GM21737 (cell line): Measurements from ENCODE around the gene AP2B1.
"Not testable (repeated sequence)": the region's sequence is repeated elsewhere in the genome, so short reads cannot be mapped to it uniquely, and the experiment has no call there.

Experiments
- ATAC-seq: cut with Tn5 transposase; IDR thresholded peaks from one replicate; pipeline ENCODE4 v1.9.1; 2021; ENCODE audit warnings: mild to moderate bottlenecking, moderate library complexity; ENCODE audit not compliant: unreplicated experiment

AP2B1 gene

DNA sequence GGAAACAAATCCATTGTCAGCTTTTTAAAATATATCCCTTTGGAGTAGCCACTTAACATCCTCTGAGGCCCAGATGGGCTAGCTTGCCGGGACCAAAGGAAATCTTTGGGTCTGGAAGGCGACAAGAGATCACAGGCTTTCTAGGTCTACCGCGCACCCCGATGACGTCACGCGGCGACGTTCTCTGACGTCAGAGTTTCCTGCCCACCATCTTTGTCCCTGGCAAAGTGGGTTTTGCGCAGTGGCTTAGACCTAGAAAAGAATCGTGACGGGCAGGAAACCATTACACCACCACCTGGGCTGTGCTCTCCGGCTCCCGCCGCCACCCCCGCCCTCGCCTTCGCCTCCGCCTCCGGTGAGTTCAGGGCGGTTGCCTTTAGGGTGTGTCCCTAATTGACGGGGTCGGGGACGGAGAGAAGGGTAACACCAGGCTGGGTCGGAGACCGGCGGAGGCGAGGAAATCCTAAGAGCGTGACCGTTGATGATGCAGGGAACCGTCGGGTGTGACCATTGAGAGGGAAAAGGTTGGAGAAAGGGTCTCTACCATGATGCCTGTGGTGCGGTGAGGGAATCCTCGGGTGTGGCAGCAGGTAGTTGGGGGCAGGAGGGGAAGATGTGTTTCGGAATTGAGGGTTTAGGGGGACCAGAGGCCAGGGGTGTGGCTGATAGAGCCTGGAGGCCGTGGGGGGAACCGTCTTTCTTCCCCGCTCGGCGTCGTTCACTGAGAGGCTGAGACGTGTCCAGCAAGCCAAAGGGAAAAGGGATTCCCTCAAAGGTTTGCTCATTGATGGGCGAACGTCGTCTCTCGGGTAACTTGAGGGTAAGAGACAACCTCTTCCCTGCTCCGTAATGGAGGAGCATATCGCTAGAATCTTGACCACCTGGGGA lies at the start of gene AP2B1:
Gene AP2B1 (plus strand): TSS at position 249 of the 888 bp plus-strand sequence. CDS start 6,709 bp downstream, outside the sequence.
- peak; percentile 74 for ATAC-seq

DNA sequence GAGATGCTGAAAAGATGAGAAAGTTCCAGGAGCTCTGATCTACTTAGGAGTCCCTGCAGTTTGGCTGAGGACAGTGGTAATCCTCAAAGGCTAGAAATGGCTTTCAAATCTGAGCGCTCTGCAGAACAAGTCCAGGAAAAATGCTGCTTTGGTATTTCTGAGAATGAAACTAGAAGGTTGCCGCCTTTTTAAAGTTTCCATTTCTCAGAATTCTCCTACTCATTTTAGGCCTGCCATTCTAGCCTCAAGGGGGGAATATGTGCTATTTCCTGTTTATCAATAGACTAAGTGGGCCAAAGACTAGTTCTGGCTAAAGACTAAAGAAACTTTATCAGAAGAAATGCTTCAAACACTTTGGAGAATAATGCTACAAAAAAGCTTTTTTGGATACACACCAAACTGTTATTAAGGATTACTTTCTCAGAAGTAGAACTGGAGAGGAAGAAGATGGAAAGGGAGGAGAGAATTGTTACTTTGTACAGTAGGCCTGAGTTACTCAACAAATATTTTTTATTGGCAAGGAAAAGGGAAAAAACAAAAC lies 49.5 kb upstream of the AP2B1 start, which contains the start of gene SLFN12L:
Gene SLFN12L (minus strand): TSS at position 78 of the 541 bp plus-strand sequence. CDS start 15,314 bp downstream, outside the sequence.
- no peak for ATAC-seq

DNA sequence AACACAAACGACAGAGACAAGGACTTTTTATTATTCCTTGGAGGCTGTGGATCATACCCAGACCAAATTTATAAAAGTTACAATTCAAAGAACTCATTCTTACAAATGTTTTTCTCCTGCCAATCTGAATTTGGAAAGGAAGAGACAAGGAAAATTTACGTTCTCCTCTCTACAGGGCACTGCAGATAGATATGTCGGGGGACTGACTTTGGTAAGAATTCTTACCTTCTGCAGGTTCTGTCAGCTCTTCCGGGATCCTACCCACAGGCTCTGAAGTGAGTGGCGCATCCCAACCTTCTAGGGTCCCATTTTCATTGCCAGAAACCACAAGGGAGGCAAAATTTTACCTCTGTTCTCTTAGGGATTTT lies 47.5 kb upstream of the AP2B1 start:
- no peak for ATAC-seq

DNA sequence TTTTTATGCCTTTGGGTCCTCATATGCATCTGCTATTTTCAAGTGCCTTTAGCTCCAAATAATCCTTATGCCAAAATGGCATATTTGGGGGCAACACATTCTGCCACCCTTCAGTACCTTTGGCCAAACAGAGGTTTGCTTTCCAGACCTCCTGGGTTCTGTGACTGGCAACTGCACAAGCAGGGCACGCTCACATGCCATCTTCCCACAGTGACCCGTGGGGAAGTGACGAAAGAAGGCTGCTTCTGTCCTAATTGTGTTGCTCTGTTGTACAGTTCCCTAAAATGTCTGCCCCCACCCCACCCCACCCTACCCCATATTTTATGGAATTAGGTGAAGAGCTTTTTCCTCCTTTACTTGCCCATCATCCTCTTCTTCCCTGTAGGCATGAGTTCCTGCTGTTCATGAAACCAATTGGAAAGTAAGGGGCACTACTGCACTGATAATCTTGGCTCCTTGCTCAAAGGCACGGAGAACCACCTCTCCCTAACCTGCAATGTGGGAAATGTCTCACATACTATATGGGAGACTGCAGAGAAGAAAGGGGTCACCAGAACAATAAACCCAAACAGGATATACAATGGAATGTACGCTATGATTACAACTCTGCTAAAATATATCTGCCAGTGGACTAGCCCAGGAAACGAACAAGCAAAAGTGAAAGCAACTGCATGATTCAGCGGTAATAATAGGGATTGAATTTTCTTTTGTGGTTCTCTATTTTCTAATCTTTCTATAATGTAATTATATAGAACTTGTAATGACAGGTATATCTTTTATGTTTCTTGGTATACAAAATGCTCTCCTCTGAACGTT lies 46.3 kb upstream of the AP2B1 start:
- no peak for ATAC-seq

DNA sequence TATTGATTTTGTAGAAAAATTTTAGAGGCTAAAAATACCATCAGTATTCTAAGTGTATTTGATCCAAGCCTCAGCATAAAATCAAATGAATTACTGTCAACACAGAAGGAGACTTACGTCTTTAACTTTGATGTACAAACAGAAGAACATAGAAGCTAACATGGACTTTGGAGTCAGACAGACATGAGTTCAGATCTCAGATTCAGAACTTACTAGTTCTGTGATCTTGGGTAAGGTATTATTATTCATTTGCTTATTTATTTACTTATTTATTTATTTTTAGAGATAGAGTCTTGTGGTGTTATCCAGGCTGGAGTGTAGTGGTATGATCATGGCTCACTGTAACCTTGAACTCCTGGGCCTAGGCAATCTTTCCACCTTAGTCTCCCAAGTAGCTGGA lies 45.7 kb upstream of the AP2B1 start:
- no peak for ATAC-seq

DNA sequence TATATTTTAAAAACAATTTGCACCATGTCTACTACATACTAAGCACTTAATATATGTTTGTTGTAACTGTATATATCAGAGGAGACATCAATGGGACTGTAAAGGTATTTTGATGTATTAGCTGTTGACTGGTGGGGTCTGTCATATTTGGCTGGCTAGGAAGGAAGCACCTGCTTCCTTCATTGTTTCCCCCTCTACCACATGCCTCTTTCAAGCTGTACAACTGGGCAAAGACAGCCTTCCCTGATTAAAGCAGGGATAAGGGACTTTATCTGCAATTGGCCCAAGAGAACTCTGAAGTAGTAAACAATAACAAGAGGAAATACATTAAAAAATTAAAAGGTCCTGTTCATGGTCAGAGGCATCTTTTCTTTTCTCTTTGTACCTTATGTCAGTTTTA lies 44.1 kb upstream of the AP2B1 start:
- no peak for ATAC-seq

DNA sequence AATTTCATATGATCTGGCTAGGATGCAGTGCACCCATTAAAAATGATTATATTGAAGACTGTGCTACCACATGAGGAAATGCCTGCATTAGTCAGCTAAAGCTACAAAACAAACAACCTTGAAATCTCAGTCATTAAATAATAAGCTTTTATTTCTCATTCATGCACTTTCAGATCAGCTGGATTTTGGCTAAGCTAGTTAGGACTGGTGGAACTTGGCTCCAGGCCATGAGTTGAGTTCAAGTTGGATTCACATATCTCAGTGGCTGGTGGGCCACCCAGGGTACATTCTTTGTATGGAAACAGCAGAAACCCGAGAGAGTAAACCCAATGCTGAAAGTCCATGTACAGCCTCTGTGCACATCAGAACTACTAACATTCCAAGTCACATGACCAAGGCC lies 43.3 kb upstream of the AP2B1 start:
- no peak for ATAC-seq

DNA sequence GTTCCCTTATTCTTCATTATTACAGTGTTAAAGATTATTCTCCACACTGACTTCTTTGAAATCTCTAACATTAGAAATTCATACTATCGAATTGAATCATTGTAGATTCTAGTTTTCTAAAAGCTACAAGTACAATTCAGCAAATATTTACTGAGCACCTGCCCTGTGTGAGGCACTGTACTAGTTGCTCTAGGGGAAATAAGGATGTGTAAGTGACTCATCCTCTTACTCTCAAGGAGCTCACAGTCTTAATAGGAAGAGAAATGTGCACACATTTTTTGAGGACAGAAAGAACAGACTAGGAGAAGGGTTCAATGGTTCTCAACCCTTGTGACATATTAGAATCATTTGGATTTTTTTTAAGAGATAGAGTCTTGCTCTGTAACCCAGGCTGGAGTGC lies 42.0 kb upstream of the AP2B1 start:
- no peak for ATAC-seq

DNA sequence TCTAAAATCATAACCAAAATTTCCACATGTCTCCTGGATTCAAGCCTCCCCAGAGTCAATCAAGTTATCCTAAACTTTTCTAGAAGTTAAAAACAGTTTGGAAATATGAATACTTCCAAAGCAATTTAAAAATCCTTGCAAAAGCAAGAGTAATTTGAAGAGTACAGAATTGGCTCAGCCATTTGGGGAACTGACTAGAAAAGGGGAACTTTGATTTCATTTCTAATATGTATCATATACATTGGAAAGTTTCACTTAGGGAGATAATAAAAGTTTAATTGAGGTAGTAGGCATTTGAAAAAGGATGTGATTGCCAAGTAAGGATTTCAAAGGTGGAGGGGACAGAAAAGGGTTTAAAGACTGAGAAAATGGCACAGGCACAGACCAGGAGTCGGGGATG lies 40.6 kb upstream of the AP2B1 start:
- no peak for ATAC-seq

DNA sequence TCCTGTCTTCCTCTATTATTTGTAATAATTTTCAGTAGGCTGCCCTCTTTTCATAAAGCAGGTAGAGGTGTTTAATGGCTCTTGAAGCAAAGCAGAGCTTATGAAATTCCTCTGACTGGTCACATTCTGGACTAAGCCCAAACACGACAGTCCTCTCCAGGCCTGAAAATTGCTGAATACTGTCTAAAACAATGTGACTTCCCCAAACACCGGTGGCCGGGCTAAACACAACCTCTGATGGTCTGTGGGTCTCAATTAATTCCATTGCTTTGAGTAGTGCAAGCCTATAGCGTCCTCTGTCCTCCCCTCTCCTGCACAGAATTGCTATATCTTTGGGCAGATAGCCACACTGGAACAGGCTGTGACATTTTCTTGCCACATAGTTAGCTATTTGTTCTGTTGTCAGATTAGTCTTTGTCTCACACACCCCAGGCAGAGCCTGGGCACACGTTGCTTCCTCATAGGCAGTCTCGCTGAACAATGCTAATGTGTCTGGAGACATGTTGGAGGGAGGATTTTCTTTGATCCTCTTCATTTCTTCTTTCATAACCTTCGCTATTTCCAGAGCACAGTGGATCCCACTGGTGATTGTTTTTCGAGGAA lies 38.8 kb upstream of the AP2B1 start:
- no peak for ATAC-seq

GRCh38 chr17:35548978-35549377 lies 38.1 kb upstream of the AP2B1 start:
- ATAC-seq, result no peak

DNA sequence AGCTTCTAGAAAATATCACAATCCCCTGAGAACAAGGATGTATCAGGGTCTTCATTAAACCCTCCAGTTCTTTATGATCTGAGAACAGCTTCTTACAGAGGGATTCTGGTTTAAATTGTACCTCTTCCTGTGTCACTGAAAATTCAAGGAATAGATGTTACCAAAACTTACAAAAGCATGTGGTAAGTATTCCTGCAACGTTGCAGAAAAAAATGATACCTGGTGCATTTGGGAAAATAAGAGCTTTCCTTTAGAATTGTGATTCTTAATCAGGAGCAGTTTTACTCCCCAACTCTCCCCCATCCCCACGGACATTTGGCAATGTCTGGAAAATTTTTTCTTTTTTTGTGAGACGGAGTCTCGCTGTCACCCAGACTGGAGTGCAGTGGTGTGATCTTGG lies 33.8 kb upstream of the AP2B1 start:
- no peak for ATAC-seq

DNA sequence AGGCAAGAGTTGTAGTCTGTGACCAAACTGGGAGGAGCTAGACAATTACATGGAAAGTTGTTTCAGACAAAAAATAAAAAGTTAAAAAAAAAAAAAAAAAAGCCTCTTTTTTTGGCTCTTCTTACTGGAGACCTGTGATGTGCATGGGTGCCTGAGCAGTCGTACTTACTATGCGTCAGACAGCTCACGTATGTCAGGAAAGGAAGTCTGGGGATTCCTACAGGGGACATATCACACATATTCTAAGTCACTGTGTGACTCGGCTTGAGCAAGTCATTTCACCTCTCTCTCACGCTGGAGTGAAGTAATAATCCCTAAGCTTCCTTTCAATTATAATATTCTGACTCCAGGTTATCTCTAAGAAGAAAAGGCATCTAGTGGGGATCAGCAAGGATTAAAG lies 32.5 kb upstream of the AP2B1 start:
- no peak for ATAC-seq

DNA sequence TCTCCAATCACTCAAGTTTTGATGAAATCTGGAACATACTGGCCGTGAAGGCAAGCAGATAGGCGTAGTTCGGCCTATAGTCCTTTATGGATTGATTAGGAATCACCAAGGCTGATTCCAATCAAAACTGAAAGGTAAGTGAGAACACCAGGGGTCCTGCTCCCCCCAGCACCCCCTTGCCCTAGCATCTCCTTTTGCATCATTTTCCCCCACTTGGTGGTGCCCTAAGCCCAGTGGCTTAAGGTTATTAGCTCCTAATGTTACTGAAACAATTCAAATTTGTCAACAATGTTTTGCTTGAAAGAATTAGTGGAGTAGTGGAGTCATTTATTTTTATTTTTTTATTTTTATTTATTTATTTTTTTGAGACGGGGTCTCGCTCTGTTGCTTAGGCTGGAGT lies 31.4 kb upstream of the AP2B1 start:
- ATAC-seq, result no peak

GRCh38 chr17:35557353-35557752 lies 29.8 kb upstream of the AP2B1 start:
- ATAC-seq, result no peak

DNA sequence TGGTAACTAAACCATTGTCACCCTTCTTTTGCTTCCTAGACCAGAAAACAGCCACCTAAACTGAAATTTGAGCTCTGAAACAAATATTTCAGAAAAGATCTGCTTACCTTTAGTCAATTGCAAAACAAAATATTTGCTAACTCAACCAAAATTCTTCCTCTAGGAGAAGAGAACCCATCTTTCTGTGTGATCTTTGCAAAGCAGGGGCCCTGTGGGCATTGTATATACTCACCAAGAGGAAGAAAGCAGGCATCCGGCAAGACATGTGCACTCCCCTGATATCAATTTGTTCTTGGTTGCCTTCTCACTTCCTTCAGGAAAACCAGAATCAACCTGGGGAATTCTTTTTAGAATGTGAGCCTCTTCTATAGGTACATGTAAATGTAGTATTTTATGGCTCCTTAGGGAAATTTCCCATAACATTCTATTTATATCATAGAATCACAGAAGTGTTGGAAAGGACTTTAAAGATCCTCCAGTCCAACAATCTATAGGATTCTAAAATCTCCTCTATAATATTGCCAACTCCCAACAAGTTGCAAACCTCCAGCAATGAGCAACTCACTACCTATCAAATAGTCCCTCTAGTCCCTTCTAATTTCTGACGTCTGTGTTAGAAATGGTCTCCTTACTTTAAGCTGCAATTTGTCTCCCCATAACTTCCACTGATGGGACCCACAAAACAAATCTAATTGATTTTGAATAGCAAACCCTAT lies 27.5 kb upstream of the AP2B1 start:
- ATAC-seq, result no peak

GRCh38 chr17:35560703-35561102 lies 26.4 kb upstream of the AP2B1 start, which contains the start of gene SLFN14:
Gene SLFN14, minus strand, starts transcription at chr17:35560819. Its CDS starts 2,757 bp downstream, at chr17:35558062.
- ATAC-seq, result no peak

DNA sequence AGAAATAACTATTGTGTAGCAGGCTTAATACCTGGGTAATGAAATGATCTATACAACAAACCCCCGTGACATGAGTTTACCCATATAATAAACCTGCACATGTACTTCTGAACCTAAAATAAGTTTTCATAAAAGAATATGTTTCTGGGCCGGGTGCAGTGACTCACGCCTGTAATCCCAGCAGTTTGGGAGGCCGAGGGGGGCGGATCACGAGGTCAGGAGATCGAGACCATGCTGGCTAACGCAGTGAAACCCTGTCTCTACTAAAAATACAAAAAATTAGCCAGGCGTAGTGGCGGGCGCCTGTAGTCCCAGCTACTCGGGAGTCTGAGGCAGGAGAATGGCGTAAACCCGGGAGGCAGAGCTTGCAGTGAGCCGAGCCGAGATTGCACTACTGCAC lies 23.9 kb upstream of the AP2B1 start:
- not testable (repeated sequence) for ATAC-seq

DNA sequence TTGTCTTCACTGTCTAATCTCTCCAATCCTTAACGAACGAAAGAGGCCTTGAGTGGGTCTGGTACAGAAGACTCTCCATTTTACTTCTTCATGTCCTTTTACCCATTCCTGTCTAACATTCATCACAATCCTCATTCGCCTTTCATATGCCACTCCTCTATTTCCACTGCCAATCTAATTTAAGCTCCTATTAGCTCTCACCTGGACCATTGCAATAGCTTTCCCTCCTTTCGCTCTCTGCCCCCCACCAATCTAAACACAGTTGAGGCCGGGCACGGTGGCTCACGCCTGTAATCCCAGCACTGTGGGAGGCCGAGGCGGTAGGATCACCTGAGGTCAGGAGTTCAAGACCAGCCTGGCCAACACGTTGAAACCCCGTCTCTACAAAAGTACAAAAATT lies 20.2 kb upstream of the AP2B1 start:
- no peak for ATAC-seq

- no peak for ATAC-seq
Measured at GRCh38 chr17:35568561-35568960, 18.6 kb upstream of the AP2B1 start.
